A549 (cell line): ENCODE measurements around the gene TRAF1. TPM values are rescaled to one million over a fixed set of nuclear protein-coding genes. Genes with fewer than 3 reads are reported as not detected.

ENCODE experiments used
- ATAC-seq, 2 experiments: fragments of 200-7000 bp in 1 of 2; fragments of >200 bp in 1 of 2; cut with Nextera tagmentation in 1 of 2; cut with Tn5 transposase in 1 of 2; 3 replicates each; pipeline versions ENCODE4 v1.8.0 to v1.9.1; 2018 to 2020; ENCODE audit warnings: mild to moderate bottlenecking in 1 of 2, moderate library complexity in 1 of 2
- CTCF ChIA-PET: fragments of 300-600 bp; sonication (Branson Sonifier 250); formaldehyde crosslinking; extraction: SDS; loops from one replicate; lab custom pipeline; 2021; ENCODE audit warnings: antibody characterized with exemption, inconsistent platforms; lab: Yijun Ruan, JAX
- POLR2A ChIA-PET: fragments of 350-600 bp; formaldehyde crosslinking; extraction: SDS; loops from one replicate; lab custom pipeline; 2021; ENCODE audit warnings: antibody characterized with exemption, inconsistent platforms; lab: Yijun Ruan, JAX
- DNase-seq, 2 experiments: peaks; one replicate each; pipeline versions ENCODE4 v3.0.0 to v3.0.0-alpha.2; 2011 to 2016; ENCODE audit warnings: low read depth in 1 of 2, low spot score in 1 of 2
- FAIRE-seq: peaks from 2 replicates; lab custom pipeline; 2011; peaks lifted over from hg19 to GRCh38; lab: Jason Lieb, UNC
- H3K27ac ChIP-seq, 2 experiments: fragments of >200 bp; sonication (Bioruptor Twin); formaldehyde crosslinking; 3 replicates each; pipeline ENCODE4 v1.5.1; 2016 to 2017
- H3K4me1 ChIP-seq: fragments of >200 bp; sonication (Bioruptor Twin); formaldehyde crosslinking; 3 replicates; pipeline ENCODE4 v1.6.1; 2016
- H3K4me2 ChIP-seq: fragments of >200 bp; sonication (Bioruptor Twin); formaldehyde crosslinking; 3 replicates; pipeline ENCODE4 v1.6.1; 2016
- H3K4me3 ChIP-seq: fragments of >200 bp; sonication (Bioruptor Twin); formaldehyde crosslinking; 3 replicates; pipeline ENCODE4 v1.5.1; 2016
- H3K9me3 ChIP-seq: fragments of >200 bp; sonication (Bioruptor Twin); formaldehyde crosslinking; 3 replicates; pipeline ENCODE4 v1.6.1; 2016
- ATOH8 ChIP-seq: fragments of 250-450 bp; sonication (Bioruptor Pico); IDR thresholded peaks from 2 replicates; pipeline ENCODE4 v1.5.0; 2020; ENCODE audit warnings: low read depth, mild to moderate bottlenecking, moderate library complexity
- BHLHE40 ChIP-seq: IDR thresholded peaks from 2 replicates; pipeline ENCODE4 v1.6.1; 2012; ENCODE audit warnings: low read depth, low read length, inconsistent platforms
- CEBPB ChIP-seq, 2 experiments: fragments of >200 bp in 1 of 2; sonication (Bioruptor Twin) in 1 of 2; formaldehyde crosslinking in 1 of 2; IDR thresholded peaks; 2 replicates each; pipeline ENCODE4 v1.6.1; 2012 to 2016
- CHD2 ChIP-seq: fragments of 150-350 bp; IDR thresholded peaks from 2 replicates; pipeline ENCODE4 v1.6.1; 2014; ENCODE audit warnings: low read length; ENCODE audit not compliant: partially characterized antibody
- FOSB ChIP-seq: fragments of 250-450 bp; sonication (Bioruptor Pico); IDR thresholded peaks from 2 replicates; pipeline ENCODE4 v1.5.0; 2020; ENCODE audit warnings: mild to moderate bottlenecking, moderate library complexity
- HEYL ChIP-seq: fragments of 250-450 bp; sonication (Bioruptor Pico); IDR thresholded peaks from 2 replicates; pipeline ENCODE4 v1.8.0; 2021; ENCODE audit warnings: mild to moderate bottlenecking, moderate library complexity
- HMGXB4 ChIP-seq: fragments of 250-450 bp; sonication (Bioruptor Pico); IDR thresholded peaks from 2 replicates; pipeline ENCODE4 v1.5.0; 2021; ENCODE audit warnings: mild to moderate bottlenecking, moderate library complexity, borderline replicate concordance
- MAX ChIP-seq: IDR thresholded peaks from 2 replicates; pipeline ENCODE4 v1.6.1; 2012
- PBX3 ChIP-seq: IDR thresholded peaks from 2 replicates; pipeline ENCODE4 v1.6.1; 2012
- PHF8 ChIP-seq: fragments of 200-600 bp; sonication (generic); IDR thresholded peaks from 2 replicates; pipeline ENCODE4 v1.6.1; 2016; ENCODE audit warnings: low read depth, mild to moderate bottlenecking, antibody characterized with exemption, moderate library complexity, borderline replicate concordance
- TFCP2L1 ChIP-seq: fragments of 250-450 bp; sonication (Bioruptor Pico); IDR thresholded peaks from 2 replicates; pipeline ENCODE4 v1.5.0; 2021; ENCODE audit warnings: mild to moderate bottlenecking
- ZC3H11A ChIP-seq: fragments of 450-650 bp; IDR thresholded peaks from 2 replicates; pipeline ENCODE4 v1.6.1; 2014; ENCODE audit warnings: antibody characterized with exemption, mild to moderate bottlenecking
- ZFP36 ChIP-seq: fragments of 450-650 bp; IDR thresholded peaks from 2 replicates; pipeline ENCODE4 v1.6.1; 2014; ENCODE audit warnings: borderline replicate concordance; ENCODE audit not compliant: partially characterized antibody
- WGBS: methylation state at CpG from one replicate; pipeline ENCODE4 v1.1.6; 2017; ENCODE audit errors: missing lambda C conversion rate; 5-methylcytosine and 5-hydroxymethylcytosine counted together
- polyA plus RNA-seq, 4 experiments: library from polyadenylated mRNA; depleted of rRNA in 3 of 4; stranded (reverse); fragments of >200 nt; fragmentation: RNase III in 1 of 4; extraction: RNeasy Plus Mini Kit Qiagen cat#74134 plus additional on column Dnase treatment in 1 of 4; gene quantifications; 2 replicates in 3 of 4; 3 replicates in 1 of 4; pipeline ENCODE4 v1.2.3, GENCODE V29; 2011 to 2017
- TF ChIP-seq, protein P1 (sequence below): fragments of >200 bp; sonication (Bioruptor Twin); formaldehyde crosslinking; IDR thresholded peaks from 2 replicates; pipeline ENCODE4 v1.6.1; 2016
- TF ChIP-seq, protein P2 (sequence below): fragments of 450-650 bp; IDR thresholded peaks from 2 replicates; pipeline ENCODE4 v1.6.1; 2014; ENCODE audit warnings: antibody characterized with exemption

The TRAF1 gene
- polyA plus RNA-seq, 2 of the 4 experiments (the other 2 are of a cell fraction), result 2.0 to 3.4 TPM

- TF ChIP-seq ZC3H11A, result no peak
- no peak for TF ChIP-seq PBX3
- TF ChIP-seq CHD2, result no peak
- no peak for TF ChIP-seq TFCP2L1 (CRISPR knock-in tag)
- TF ChIP-seq, protein P1, sequence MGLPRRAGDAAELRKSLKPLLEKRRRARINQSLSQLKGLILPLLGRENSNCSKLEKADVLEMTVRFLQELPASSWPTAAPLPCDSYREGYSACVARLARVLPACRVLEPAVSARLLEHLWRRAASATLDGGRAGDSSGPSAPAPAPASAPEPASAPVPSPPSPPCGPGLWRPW, result no peak
- TF ChIP-seq, protein P2, sequence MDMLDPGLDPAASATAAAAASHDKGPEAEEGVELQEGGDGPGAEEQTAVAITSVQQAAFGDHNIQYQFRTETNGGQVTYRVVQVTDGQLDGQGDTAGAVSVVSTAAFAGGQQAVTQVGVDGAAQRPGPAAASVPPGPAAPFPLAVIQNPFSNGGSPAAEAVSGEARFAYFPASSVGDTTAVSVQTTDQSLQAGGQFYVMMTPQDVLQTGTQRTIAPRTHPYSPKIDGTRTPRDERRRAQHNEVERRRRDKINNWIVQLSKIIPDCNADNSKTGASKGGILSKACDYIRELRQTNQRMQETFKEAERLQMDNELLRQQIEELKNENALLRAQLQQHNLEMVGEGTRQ, result no peak
- no peak for TF ChIP-seq ZFP36
- TF ChIP-seq ATOH8 (CRISPR knock-in tag), result no peak
- TF ChIP-seq, all 56 proteins: peak for 0
- Histone ChIP-seq H3K9me3 (no peaks in the 10 kb centered on the region), H3K4me2 (no peak overlapping the region), H3K4me3 (no peak overlapping the region), H3K4me1 (peaks cover 68% of the 10 kb centered on the region), H3K27ac (no peak overlapping the region)
- no peak for DNase-seq
- ChIA-PET POLR2A (no interaction called here), CTCF (interaction anchor here (0.6 to 7.5 kb wide), 7 partner anchors 15 to 183 kb away, joined by 3 to 66 read pairs (median 7); partner anchors contain the start of gene TRAF1)
- WGBS, result 95% methylated on average over 3 of the region's 3 CpGs
- FAIRE-seq, result no peak
- ATAC-seq, result no peak
Observed at GRCh38 chr9:120938851-120939250, 12.3 kb upstream of the TRAF1 start.

DNA sequence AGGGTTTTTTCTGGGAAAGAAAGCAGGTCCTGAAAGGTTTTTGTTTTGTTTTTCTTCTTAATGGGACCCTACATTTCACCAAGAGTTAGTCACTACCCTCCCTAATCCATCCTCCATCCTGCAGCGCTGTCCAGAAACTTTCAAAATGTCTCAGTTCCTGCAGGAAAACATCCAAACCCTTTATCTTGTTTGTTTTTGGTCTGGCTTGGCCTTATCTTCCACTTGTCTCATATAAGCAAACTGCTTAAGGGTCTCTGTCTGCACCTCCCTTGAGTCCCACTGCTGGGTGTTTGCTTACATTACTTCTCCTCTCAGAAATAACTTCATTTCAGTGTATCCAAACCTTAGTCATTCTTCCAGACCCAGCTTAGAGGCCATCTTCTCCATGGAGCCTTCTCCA lies 11.0 kb upstream of the TRAF1 start:
- Histone ChIP-seq H3K9me3 (no peaks in the 10 kb centered on the region), H3K27ac (peak overlapping the region; percentile 2 to 27; a peak in 2 of 6 replicates), H3K4me3 (no peak overlapping the region), H3K4me1 (peaks cover 59% of the 10 kb centered on the region), H3K4me2 (no peak overlapping the region)
- ATAC-seq (no peak), DNase-seq (no peak), FAIRE-seq (no peak)
- ChIA-PET POLR2A (no interaction called here), CTCF (interaction anchor here (0.8 to 7.5 kb wide), 28 partner anchors 9 to 182 kb away, joined by 3 to 66 read pairs (median 6); partner anchors contain the start of gene TRAF1)
- 61% methylated on average over 1 of the region's 1 CpG for WGBS
- TF ChIP-seq ZC3H11A (no peak), CEBPB (IDR thresholded peaks at IDR 0.05) (no peak)

DNA sequence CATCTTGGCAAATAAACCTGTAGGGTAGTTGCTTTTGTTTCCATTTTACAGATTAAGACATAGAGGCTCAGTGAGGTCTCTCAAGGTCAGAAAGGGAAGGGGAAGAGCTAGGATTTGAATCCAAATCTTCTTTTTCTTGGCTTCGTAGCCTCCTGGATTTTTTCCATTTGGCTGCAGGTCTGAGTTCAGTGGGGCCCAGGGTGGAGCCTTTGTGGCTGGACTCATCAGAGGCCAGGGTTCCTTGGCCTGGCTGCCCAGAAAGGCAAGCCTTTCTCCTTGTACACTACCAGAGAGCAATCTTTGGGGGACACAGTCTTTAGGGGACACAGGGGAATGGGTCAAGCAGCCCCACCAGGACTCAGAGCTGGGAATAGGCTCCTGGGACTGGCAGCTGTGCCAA lies 10.5 kb upstream of the TRAF1 start:
- WGBS, result 100% methylated on average over 1 of the region's 1 CpG
- H3K4me3 ChIP-seq, result no peak overlapping the region
- FAIRE-seq (no peak), DNase-seq (no peak), ATAC-seq (no peak)
- H3K27ac ChIP-seq, result peak overlapping the region; percentile 2 to 83; a peak in 3 of 6 replicates
- POLR2A ChIA-PET, result interaction anchor here (1.7 kb wide), 1 partner anchor 144 kb away, joined by 7 read pairs; the partner anchor contains the start of gene FBXW2
- TF ChIP-seq BHLHE40 (no peak), CEBPB (IDR thresholded peaks at IDR 0.05) (no peak), HMGXB4 (CRISPR knock-in tag) (no peak), FOSB (CRISPR knock-in tag) (no peak), MAX (no peak), HEYL (no peak), PHF8 (no peak)
- CTCF ChIA-PET, result interaction anchor here (0.6 to 7.5 kb wide), 39 partner anchors 9 to 319 kb away, joined by 3 to 66 read pairs (median 5); partner anchors contain the start of genes PHF19 and TRAF1
- peaks cover 55% of the 10 kb centered on the region for H3K4me1 ChIP-seq
- H3K4me2 ChIP-seq, result no peak overlapping the region
- H3K9me3 ChIP-seq, result no peaks in the 10 kb centered on the region
